Measurements from ENCODE around the gene NEURL1. TPM values are rescaled to one million over a fixed set of nuclear protein-coding genes. Genes with fewer than 3 reads are reported as not detected.

The NEURL1 gene
- total RNA-seq, 1 donor = not detected

GRCh38 chr10:103487410-103487708, 6.1 kb upstream of the NEURL1 start:
- no peaks in the 10 kb centered on the region for H3K36me3 ChIP-seq (ENCODE audit: insufficient read depth, low read length)
- H3K27ac ChIP-seq (ENCODE audit: low read depth, low read length) = no peak overlapping the region
- H3K4me2 ChIP-seq (ENCODE audit: insufficient read depth, low read length) = no peak overlapping the region
- peaks cover 7% of the 10 kb centered on the region for H3K4me1 ChIP-seq (ENCODE audit: insufficient read depth, low read length)
- no peak overlapping the region for H2AFZ ChIP-seq (ENCODE audit: low read length)
- no peaks in the 10 kb centered on the region for H3K9me3 ChIP-seq (ENCODE audit: low read depth, low read length)
- no peak for DNase-seq (ENCODE audit: insufficient read length, low spot score, missing footprints)
- H3K79me2 ChIP-seq (ENCODE audit: insufficient read depth, low read length) = no peaks in the 10 kb centered on the region
- H3K4me3 ChIP-seq (ENCODE audit: insufficient read depth, low read length) = no peak overlapping the region
- TF ChIP-seq, protein P1, sequence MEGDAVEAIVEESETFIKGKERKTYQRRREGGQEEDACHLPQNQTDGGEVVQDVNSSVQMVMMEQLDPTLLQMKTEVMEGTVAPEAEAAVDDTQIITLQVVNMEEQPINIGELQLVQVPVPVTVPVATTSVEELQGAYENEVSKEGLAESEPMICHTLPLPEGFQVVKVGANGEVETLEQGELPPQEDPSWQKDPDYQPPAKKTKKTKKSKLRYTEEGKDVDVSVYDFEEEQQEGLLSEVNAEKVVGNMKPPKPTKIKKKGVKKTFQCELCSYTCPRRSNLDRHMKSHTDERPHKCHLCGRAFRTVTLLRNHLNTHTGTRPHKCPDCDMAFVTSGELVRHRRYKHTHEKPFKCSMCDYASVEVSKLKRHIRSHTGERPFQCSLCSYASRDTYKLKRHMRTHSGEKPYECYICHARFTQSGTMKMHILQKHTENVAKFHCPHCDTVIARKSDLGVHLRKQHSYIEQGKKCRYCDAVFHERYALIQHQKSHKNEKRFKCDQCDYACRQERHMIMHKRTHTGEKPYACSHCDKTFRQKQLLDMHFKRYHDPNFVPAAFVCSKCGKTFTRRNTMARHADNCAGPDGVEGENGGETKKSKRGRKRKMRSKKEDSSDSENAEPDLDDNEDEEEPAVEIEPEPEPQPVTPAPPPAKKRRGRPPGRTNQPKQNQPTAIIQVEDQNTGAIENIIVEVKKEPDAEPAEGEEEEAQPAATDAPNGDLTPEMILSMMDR (IDR thresholded peaks at IDR 0.05; ENCODE audit: extremely low read depth, low read depth, low read length) = no peak
- H4K20me1 ChIP-seq (ENCODE audit: insufficient read depth, low read length) = no peaks in the 10 kb centered on the region
- H3K27me3 ChIP-seq (ENCODE audit: insufficient read depth, low read length) = no peaks in the 10 kb centered on the region

DNA sequence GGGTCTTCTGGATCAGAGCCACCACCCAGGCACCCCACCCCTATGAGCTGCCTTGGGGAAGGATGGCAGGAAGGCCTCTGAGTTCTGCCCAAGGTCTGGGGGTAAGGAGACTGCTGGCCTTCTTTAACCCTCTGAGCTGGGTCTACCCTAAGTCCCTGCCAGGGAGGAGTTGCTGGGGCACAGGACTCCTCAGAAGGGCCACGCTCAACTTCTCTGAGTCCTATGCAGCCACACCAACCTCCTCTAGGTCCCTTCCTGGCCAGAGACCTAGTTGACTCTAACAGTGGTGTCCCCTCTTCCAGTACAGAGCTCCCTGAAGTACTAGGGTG, 2.6 kb upstream of the NEURL1 start:
- Histone ChIP-seq H3K4me1 (ENCODE audit: insufficient read depth, low read length) (peaks cover 8% of the 10 kb centered on the region), H3K27me3 (ENCODE audit: insufficient read depth, low read length) (peaks cover 33% of the 10 kb centered on the region), H2AFZ (ENCODE audit: low read length) (no peak overlapping the region)

DNA sequence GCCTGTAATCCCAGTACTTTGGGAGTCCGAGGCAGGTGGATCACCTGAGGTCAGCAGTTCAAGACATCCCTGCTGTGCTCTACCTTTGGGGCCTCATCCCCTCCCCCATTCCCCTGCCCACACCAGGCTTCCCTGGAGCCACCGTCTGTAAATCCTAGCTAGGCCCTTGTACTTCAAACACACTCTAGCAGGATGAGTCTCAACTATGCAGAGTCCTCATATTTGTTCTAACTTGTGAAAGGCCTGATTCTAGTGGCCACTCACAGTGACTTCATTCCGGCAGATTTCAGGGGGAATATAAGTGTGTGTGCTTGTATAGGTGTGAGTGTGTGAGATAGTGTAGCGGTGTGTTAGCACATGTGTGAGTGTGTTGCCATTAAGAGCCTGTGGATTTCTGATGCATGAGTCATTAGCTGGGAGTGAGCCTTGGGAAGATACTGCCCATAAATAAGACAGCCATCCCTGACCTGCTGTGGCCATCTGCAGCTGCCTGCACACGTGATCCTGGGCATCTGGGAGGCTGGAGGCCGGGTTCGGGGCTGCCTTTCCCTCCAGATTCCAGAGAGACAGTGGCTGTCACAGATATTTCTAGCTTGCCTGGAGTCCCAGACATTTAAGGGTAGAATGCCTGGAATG, 1.7 kb upstream of the NEURL1 start:
- H3K4me3 ChIP-seq (ENCODE audit: insufficient read depth, low read length) = no peak overlapping the region
- H3K4me1 ChIP-seq (ENCODE audit: insufficient read depth, low read length) = peaks cover 8% of the 10 kb centered on the region
- H4K20me1 ChIP-seq (ENCODE audit: insufficient read depth, low read length) = no peaks in the 10 kb centered on the region
- H3K4me2 ChIP-seq (ENCODE audit: insufficient read depth, low read length) = no peak overlapping the region
- no peak overlapping the region for H3K27ac ChIP-seq (ENCODE audit: low read depth, low read length)
- TF ChIP-seq, protein P1 (IDR thresholded peaks at IDR 0.05; ENCODE audit: extremely low read depth, low read depth, low read length) = no peak
- DNase-seq (ENCODE audit: insufficient read length, low spot score, missing footprints) = peak; percentile 95
- H3K36me3 ChIP-seq (ENCODE audit: insufficient read depth, low read length) = no peaks in the 10 kb centered on the region
- H3K79me2 ChIP-seq (ENCODE audit: insufficient read depth, low read length) = no peaks in the 10 kb centered on the region
- H3K9me3 ChIP-seq (ENCODE audit: low read depth, low read length) = no peaks in the 10 kb centered on the region
- H3K27me3 ChIP-seq (ENCODE audit: insufficient read depth, low read length) = peaks cover 42% of the 10 kb centered on the region
- no peak overlapping the region for H2AFZ ChIP-seq (ENCODE audit: low read length)

More for the DNA sequence above, 2.6 kb upstream of the NEURL1 start:
- Histone ChIP-seq H3K27ac (ENCODE audit: low read depth, low read length) (no peak overlapping the region), H3K4me2 (ENCODE audit: insufficient read depth, low read length) (no peak overlapping the region), H3K4me3 (ENCODE audit: insufficient read depth, low read length) (no peak overlapping the region), H4K20me1 (ENCODE audit: insufficient read depth, low read length) (no peaks in the 10 kb centered on the region), H3K36me3 (ENCODE audit: insufficient read depth, low read length) (no peaks in the 10 kb centered on the region), H3K9me3 (ENCODE audit: low read depth, low read length) (no peaks in the 10 kb centered on the region), H3K79me2 (ENCODE audit: insufficient read depth, low read length) (no peaks in the 10 kb centered on the region)
- TF ChIP-seq, protein P1 (IDR thresholded peaks at IDR 0.05; ENCODE audit: extremely low read depth, low read depth, low read length) = no peak
- DNase-seq (ENCODE audit: insufficient read length, low spot score, missing footprints) = no peak

DNA sequence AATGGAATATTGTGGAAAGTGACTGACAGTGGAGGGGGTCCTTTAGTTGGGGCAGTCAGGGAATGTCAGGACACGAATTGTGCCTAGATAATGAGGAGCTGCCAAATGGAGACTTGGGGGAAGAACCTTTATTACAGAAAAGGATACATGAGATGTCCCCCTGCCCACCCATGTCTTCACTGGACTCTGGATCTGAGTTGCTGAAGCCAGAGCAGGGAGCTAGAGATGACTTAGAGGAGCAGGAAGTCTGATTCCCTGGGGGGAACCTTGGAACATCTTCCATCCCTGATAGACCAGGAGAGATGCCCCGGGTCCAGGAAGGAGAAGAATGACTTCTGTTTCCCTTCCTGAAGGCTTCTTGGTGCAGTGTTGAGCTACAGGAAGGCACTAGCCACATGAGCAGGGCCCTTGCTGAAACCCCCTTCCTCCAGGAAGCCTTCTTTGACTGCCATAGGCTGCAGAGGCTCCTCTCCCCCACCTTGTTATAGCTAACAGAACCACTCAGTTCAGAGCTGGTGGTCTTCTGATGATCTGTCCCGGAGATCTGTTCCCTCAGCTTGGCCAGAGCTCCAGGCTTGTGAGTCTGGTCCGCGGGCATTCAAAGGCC, 747 bp upstream of the NEURL1 start:
- H2AFZ ChIP-seq (ENCODE audit: low read length) = no peak overlapping the region
- H4K20me1 ChIP-seq (ENCODE audit: insufficient read depth, low read length) = peaks cover 3% of the 10 kb centered on the region
- peaks cover 51% of the 10 kb centered on the region for H3K27me3 ChIP-seq (ENCODE audit: insufficient read depth, low read length)
- no peaks in the 10 kb centered on the region for H3K79me2 ChIP-seq (ENCODE audit: insufficient read depth, low read length)
- peak; percentile 82 for DNase-seq (ENCODE audit: insufficient read length, low spot score, missing footprints)
- H3K27ac ChIP-seq (ENCODE audit: low read depth, low read length) = no peak overlapping the region
- H3K4me1 ChIP-seq (ENCODE audit: insufficient read depth, low read length) = peaks cover 8% of the 10 kb centered on the region
- TF ChIP-seq, protein P1 (IDR thresholded peaks at IDR 0.05; ENCODE audit: extremely low read depth, low read depth, low read length) = no peak
- peak overlapping the region; percentile 61 for H3K4me3 ChIP-seq (ENCODE audit: insufficient read depth, low read length)
- no peaks in the 10 kb centered on the region for H3K9me3 ChIP-seq (ENCODE audit: low read depth, low read length)
- H3K4me2 ChIP-seq (ENCODE audit: insufficient read depth, low read length) = peak overlapping the region; percentile 70
- no peaks in the 10 kb centered on the region for H3K36me3 ChIP-seq (ENCODE audit: insufficient read depth, low read length)

All from osteoblast (primary cell).